Measurements from ENCODE around the gene MGAT4C.
"Not testable (repeated sequence)": the region's sequence is repeated elsewhere in the genome, so short reads cannot be mapped to it uniquely, and the experiment has no call there.

The MGAT4C gene

GRCh38 chr12:86122846-86123468, 133.2 kb downstream of the MGAT4C start:
- TF ChIP-seq, protein P1, sequence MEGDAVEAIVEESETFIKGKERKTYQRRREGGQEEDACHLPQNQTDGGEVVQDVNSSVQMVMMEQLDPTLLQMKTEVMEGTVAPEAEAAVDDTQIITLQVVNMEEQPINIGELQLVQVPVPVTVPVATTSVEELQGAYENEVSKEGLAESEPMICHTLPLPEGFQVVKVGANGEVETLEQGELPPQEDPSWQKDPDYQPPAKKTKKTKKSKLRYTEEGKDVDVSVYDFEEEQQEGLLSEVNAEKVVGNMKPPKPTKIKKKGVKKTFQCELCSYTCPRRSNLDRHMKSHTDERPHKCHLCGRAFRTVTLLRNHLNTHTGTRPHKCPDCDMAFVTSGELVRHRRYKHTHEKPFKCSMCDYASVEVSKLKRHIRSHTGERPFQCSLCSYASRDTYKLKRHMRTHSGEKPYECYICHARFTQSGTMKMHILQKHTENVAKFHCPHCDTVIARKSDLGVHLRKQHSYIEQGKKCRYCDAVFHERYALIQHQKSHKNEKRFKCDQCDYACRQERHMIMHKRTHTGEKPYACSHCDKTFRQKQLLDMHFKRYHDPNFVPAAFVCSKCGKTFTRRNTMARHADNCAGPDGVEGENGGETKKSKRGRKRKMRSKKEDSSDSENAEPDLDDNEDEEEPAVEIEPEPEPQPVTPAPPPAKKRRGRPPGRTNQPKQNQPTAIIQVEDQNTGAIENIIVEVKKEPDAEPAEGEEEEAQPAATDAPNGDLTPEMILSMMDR (IDR thresholded peaks at IDR 0.05; ENCODE audit: low read depth, low read length, missing control alignments) = no peak
- no peak overlapping the region for H3K4me3 ChIP-seq (replicated peaks; ENCODE audit: low read depth, low read length)
- DNase-seq (ENCODE audit: extremely low read depth, low read depth) = no peak

DNA sequence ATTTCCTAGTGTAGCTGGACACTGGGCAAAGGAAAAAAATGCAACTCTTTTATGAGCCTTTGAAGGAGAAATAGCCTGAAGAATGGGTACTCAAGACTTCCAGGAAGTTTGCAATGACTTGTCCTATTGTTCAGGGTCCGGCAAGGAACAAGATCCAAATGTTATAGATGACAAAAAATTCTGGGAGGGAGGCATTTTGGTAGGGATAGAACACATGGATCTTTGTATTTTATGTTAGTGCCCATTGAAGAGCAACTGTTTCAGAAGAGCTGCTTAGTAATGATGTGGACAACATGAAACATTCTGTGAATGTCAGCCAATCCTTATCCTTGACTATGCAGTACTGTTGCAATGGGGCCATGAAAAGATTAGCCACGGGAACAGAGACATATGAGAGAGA, 138.0 kb downstream of the MGAT4C start:
- no peak overlapping the region for H3K4me3 ChIP-seq (replicated peaks; ENCODE audit: low read depth, low read length)
- TF ChIP-seq, protein P1 (IDR thresholded peaks at IDR 0.05; ENCODE audit: low read depth, low read length, missing control alignments) = no peak
- DNase-seq (ENCODE audit: extremely low read depth, low read depth) = no peak

GRCh38 chr12:86117711-86118110, 138.5 kb downstream of the MGAT4C start:
- TF ChIP-seq, protein P1 (IDR thresholded peaks at IDR 0.05; ENCODE audit: low read depth, low read length, missing control alignments) = no peak
- no peak for DNase-seq (ENCODE audit: extremely low read depth, low read depth)
- no peak overlapping the region for H3K4me3 ChIP-seq (replicated peaks; ENCODE audit: low read depth, low read length)

DNA sequence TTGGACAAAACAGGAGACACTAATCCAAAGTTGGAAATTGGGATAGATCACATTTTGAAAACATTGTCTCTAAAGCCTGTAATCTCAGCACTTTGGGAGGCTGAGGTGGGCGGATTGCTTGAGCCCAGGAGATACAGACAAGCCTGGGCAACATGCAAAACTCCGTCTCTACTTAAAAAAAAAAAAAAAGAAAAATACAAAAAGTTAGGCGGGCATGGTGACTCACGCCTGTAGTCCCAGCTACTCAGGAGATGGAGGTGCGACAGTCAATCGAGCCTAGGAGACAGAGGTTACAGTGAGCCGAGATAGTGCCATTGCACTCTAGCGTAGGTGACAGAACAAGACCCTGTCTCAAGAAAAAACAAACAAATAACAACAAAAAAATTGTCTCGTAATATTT, 152.1 kb downstream of the MGAT4C start:
- TF ChIP-seq, protein P1 (IDR thresholded peaks at IDR 0.05; ENCODE audit: low read depth, low read length, missing control alignments) = no peak
- DNase-seq (ENCODE audit: extremely low read depth, low read depth) = no peak
- H3K4me3 ChIP-seq (replicated peaks; ENCODE audit: low read depth, low read length) = no peak overlapping the region

DNA sequence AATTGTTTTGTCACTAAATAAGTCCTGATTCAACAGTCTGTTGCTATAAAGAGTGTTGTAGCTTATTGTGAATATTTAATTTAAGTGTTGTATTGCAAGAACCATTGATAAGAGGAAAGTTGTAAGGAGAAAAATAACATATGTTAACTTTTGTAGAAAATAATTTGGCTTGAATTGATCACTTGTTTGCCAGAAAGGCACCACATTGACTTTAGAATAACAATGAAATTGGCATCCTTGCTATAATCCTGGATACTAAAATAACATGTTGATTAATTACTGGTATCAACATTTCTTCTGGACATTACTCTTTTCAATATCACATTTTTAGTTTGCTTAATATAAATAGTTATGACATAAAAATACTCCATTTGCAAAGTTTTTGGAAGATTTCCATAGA, 159.0 kb downstream of the MGAT4C start:
- H3K4me3 ChIP-seq (replicated peaks; ENCODE audit: low read depth, low read length) = no peak overlapping the region
- no peak for DNase-seq (ENCODE audit: extremely low read depth, low read depth)
- TF ChIP-seq, protein P1 (IDR thresholded peaks at IDR 0.05; ENCODE audit: low read depth, low read length, missing control alignments) = no peak

DNA sequence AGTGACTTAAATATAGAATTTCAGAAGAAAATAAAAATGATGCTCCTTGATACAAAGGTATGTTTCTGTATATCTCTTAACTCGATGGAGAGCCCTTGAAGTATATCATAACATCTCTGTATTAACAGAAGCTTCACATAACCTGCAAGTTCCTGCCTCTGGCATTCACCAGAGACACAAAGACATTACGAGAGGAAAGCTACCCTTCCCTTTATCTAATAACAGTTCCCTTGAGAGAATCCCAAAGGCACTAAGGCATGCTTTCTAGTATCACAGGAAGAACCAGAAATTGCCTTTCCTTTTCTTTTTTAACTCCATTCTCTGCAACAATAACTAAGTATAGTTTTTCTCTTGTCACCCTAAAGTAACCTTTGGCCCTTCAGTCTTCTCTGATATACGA, 164.5 kb downstream of the MGAT4C start:
- DNase-seq (ENCODE audit: extremely low read depth, low read depth) = no peak
- TF ChIP-seq, protein P1 (IDR thresholded peaks at IDR 0.05; ENCODE audit: low read depth, low read length, missing control alignments) = no peak
- no peak overlapping the region for H3K4me3 ChIP-seq (replicated peaks; ENCODE audit: low read depth, low read length)

GRCh38 chr12:86081843-86082242, 174.3 kb downstream of the MGAT4C start:
- no peak for DNase-seq (ENCODE audit: extremely low read depth, low read depth)
- TF ChIP-seq, protein P1 (IDR thresholded peaks at IDR 0.05; ENCODE audit: low read depth, low read length, missing control alignments) = no peak
- no peak overlapping the region for H3K4me3 ChIP-seq (replicated peaks; ENCODE audit: low read depth, low read length)

GRCh38 chr12:86059052-86059451, 197.1 kb downstream of the MGAT4C start:
- not testable (repeated sequence) for H3K4me3 ChIP-seq (replicated peaks; ENCODE audit: low read depth, low read length); DNase-seq (ENCODE audit: extremely low read depth, low read depth)
